ENCODE measurements around the gene SMYD2.

DNA sequence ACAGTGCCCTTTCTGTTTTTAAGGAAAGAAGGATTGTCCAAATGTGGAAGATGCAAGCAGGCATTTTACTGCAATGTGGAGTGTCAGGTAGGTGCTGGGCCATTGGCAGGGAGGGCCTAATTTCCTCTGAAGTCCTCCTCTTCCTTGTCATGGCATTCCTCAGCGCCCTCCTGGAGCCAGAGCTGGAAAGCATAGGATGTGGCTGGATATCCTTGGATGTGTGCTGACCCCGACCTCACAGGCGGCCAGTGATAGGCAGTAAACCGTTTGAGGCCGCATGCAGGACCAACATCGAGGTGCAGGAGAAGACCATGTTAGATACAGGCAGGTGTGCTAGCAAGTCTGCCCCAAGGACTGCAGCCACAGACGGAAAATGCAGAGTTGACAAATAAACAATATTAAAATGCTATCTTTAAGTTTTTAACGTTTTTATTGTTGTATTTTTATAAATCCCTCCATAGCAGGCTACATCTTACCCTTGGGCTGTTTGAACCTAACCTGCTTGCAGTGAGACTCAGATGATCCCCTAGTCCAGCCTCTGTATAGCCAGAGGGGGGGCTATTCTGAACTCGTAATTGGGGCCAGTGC lies 24.3 kb downstream of the SMYD2 start:
- no peak for TF ChIP-seq EZH2 (IDR thresholded peaks at IDR 0.05; ENCODE audit: borderline replicate concordance, insufficient read depth, low read length, poor library complexity, severe bottlenecking)
- TF ChIP-seq POLR2AphosphoS5 (IDR thresholded peaks at IDR 0.05), result no peak
- TF ChIP-seq, protein P1, sequence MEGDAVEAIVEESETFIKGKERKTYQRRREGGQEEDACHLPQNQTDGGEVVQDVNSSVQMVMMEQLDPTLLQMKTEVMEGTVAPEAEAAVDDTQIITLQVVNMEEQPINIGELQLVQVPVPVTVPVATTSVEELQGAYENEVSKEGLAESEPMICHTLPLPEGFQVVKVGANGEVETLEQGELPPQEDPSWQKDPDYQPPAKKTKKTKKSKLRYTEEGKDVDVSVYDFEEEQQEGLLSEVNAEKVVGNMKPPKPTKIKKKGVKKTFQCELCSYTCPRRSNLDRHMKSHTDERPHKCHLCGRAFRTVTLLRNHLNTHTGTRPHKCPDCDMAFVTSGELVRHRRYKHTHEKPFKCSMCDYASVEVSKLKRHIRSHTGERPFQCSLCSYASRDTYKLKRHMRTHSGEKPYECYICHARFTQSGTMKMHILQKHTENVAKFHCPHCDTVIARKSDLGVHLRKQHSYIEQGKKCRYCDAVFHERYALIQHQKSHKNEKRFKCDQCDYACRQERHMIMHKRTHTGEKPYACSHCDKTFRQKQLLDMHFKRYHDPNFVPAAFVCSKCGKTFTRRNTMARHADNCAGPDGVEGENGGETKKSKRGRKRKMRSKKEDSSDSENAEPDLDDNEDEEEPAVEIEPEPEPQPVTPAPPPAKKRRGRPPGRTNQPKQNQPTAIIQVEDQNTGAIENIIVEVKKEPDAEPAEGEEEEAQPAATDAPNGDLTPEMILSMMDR (IDR thresholded peaks at IDR 0.05; ENCODE audit: poor library complexity, severe bottlenecking), result no peak
- TF ChIP-seq EP300 (conservative IDR thresholded peaks at IDR 0.05; ENCODE audit: poor library complexity, severe bottlenecking), result no peak
- TF ChIP-seq TAF1 (IDR thresholded peaks at IDR 0.05; ENCODE audit: low read depth), result no peak
- no peak for TF ChIP-seq SMC3 (conservative IDR thresholded peaks at IDR 0.05; ENCODE audit: poor library complexity)
- TF ChIP-seq, protein P2, sequence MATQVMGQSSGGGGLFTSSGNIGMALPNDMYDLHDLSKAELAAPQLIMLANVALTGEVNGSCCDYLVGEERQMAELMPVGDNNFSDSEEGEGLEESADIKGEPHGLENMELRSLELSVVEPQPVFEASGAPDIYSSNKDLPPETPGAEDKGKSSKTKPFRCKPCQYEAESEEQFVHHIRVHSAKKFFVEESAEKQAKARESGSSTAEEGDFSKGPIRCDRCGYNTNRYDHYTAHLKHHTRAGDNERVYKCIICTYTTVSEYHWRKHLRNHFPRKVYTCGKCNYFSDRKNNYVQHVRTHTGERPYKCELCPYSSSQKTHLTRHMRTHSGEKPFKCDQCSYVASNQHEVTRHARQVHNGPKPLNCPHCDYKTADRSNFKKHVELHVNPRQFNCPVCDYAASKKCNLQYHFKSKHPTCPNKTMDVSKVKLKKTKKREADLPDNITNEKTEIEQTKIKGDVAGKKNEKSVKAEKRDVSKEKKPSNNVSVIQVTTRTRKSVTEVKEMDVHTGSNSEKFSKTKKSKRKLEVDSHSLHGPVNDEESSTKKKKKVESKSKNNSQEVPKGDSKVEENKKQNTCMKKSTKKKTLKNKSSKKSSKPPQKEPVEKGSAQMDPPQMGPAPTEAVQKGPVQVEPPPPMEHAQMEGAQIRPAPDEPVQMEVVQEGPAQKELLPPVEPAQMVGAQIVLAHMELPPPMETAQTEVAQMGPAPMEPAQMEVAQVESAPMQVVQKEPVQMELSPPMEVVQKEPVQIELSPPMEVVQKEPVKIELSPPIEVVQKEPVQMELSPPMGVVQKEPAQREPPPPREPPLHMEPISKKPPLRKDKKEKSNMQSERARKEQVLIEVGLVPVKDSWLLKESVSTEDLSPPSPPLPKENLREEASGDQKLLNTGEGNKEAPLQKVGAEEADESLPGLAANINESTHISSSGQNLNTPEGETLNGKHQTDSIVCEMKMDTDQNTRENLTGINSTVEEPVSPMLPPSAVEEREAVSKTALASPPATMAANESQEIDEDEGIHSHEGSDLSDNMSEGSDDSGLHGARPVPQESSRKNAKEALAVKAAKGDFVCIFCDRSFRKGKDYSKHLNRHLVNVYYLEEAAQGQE (IDR thresholded peaks at IDR 0.05; ENCODE audit: borderline replicate concordance), result no peak
- TF ChIP-seq RAD21 (conservative IDR thresholded peaks at IDR 0.05), result no peak

Data from neural cell (in vitro differentiated cells).